D721Med (cell line): ENCODE data around the gene TNN.

Experiments used
- DNase-seq: peaks from one replicate; pipeline ENCODE4 v3.0.0; 2011; ENCODE audit warnings: low spot score; ENCODE audit not compliant: insufficient read length
- FAIRE-seq: peaks from 2 replicates; lab custom pipeline; 2011; peaks lifted over from hg19 to GRCh38; lab: Jason Lieb, UNC
- CTCF ChIP-seq: IDR thresholded peaks from 2 replicates; pipeline ENCODE4 v1.5.1; 2012; ENCODE audit warnings: mild to moderate bottlenecking, control low read depth; ENCODE audit not compliant: insufficient read depth; ENCODE audit errors: missing control alignments

TNN gene

GRCh38 chr1:175132436-175132835, 64.8 kb downstream of the TNN start:
- FAIRE-seq: no peak
- no peak for TF ChIP-seq CTCF
- DNase-seq: no peak

- DNase-seq: no peak
- no peak for TF ChIP-seq CTCF
- no peak for FAIRE-seq
These were observed 66.2 kb downstream of the TNN start for GRCh38 chr1:175133673-175134435.

GRCh38 chr1:175134500-175134899, 66.9 kb downstream of the TNN start:
- no peak for DNase-seq
- no peak for TF ChIP-seq CTCF
- FAIRE-seq: no peak

DNA sequence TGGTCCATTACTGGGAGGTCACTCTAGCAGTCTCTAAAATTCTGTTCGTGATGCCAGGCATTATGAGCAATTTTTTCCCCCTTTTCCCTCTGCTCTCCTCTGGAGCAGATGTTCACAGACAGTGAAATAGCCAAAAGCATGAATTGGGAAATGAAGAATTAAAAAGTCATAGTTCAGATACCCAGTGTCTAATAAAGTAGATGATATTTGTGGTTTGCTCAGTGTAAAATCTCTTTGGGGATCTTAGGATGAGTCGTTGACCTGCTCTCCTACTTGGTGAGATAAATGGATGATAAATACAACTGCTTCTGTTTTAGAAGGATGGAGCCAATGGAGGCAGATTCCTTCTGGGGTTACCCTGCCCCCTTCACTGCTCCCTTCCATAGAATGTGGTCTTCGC, 68.6 kb downstream of the TNN start:
- no peak for DNase-seq
- TF ChIP-seq CTCF: no peak
- no peak for FAIRE-seq

GRCh38 chr1:175137369-175137768, 69.7 kb downstream of the TNN start:
- no peak for TF ChIP-seq CTCF
- DNase-seq (no peak), FAIRE-seq (no peak)

- no peak for FAIRE-seq
- TF ChIP-seq CTCF: no peak
These were observed 70.9 kb downstream of the TNN start for GRCh38 chr1:175138579-175138978.

DNA sequence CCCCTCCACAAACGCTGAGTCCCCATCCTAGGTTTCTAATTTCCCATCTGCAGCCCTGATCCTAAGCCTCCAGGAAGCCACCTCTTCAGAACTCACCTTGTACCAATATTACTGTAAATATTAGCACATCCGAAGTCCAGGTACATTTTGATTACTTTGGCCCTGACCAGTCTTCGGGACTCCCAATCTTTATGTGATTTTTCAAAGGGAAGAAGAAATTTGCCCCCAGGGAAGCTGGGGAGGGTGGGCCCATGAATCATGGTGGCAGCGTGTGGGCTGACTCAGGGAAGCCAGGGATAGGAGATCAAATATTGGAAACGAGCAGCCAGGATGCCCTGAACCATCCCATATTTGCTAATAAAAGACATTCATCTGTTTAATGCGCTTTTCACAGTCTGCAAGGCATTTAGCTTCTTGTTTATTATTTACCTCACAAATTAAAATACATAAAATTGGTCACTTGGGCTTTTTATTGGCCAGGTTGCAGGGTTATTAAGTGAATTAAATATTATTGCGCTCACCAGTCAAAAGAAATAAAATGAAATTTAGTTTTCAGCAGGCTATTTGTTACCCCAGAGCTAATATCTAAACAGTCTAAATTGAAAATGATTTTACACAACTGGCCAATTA, 78.4 kb downstream of the TNN start:
- TF ChIP-seq CTCF: no peak
- FAIRE-seq: no peak
- DNase-seq: no peak

More at GRCh38 chr1:175138579-175138978, 70.9 kb downstream of the TNN start:
- DNase-seq: no peak
